GM12892 (cell line): ENCODE results near the gene CARMIL1.
"Not testable (repeated sequence)": the region's sequence is repeated elsewhere in the genome, so short reads cannot be mapped to it uniquely, and the experiment has no call there.

Experiments used
- DNase-seq: peaks from one replicate; pipeline ENCODE4 v3.0.0; 2011; ENCODE audit not compliant: insufficient read length
- FAIRE-seq: peaks from 2 replicates; lab custom pipeline; 2011; peaks lifted over from hg19 to GRCh38; lab: Jason Lieb, UNC
- POLR2A ChIP-seq: IDR thresholded peaks from 2 replicates; pipeline ENCODE4 v1.6.1; 2011; ENCODE audit warnings: low read depth, low read length, control low read depth
- POLR2AphosphoS5 ChIP-seq: IDR thresholded peaks from 2 replicates; pipeline ENCODE4 v1.6.1; 2011; ENCODE audit warnings: low read depth, low read length, control low read depth
- TAF1 ChIP-seq: IDR thresholded peaks from 2 replicates; pipeline ENCODE4 v1.6.1; 2011; ENCODE audit warnings: low read depth, mild to moderate bottlenecking, control low read depth, low read length, borderline replicate concordance

CARMIL1 gene

DNA sequence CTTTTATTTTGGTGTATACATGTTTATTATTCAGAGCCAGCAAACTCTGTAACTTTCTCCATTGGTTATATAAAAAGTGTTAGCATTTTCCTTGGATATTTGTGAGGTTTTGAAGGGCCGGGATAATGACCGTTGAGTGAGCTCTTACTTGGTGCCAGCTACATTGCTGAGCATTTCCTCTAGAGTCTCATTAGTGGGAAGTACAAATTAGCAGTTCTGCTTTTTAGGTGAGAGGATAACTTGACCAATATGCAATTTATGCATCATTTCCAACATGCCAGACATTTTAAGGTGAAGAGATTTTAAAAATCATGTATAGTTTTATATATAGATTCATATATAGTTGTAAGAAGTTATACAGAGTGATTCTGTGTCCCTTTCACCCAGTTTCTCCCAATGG, 84.3 kb downstream of the CARMIL1 start:
- TF ChIP-seq POLR2AphosphoS5, result no peak
- TF ChIP-seq POLR2A, result no peak
- no peak for TF ChIP-seq TAF1
- DNase-seq, result no peak
- no peak for FAIRE-seq

DNA sequence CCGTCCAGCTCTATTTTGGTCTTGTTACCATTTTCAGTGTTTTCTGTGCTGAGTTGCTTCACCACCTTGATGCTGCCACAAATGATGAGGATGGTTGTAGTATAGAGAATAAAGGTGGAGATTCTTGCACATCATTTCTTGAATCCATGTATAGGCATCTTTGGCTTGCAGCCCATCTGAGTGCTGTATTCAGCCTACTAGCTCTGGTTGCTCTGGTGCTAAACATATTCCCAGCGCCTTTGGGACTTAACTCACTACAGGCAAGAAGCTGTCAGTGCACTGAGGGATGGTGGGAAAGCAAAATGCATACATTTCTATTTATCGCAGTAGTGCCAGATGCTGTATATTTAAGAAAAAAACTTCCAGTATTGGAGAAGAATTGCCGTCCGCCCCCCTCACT, 86.0 kb downstream of the CARMIL1 start:
- TF ChIP-seq POLR2A (no peak), POLR2AphosphoS5 (no peak), TAF1 (no peak)
- FAIRE-seq (no peak), DNase-seq (no peak)

DNA sequence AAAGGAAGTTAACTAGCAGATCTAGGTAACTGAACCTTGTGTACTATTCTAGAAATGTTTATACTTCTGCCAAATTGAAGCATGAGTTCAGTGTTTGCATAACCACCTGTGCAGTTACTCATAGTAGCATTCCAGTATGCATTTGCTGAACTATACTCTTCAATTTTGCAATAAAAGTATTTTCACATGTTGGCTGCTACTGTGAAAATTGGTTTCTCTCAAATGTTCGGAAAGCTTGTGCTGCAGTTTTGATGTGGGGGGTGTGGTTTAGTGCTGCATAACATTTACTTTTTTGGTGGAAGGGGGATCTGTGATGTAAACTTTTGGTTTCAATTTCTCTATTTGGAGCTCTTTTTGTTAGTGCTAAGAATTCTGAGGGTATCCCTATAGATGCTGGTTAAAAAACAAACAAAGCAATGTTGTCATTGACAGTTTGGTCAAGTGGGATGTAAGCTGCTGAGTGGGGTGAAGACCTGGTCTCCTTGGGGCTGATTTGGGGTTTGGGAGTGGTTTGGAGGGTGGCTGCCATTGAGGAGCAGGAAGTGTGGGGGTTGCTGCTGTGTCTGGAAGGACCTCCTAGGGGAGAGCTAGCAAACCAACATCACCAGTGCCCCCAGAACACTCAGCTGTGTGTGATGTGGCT, 87.8 kb downstream of the CARMIL1 start:
- DNase-seq, result no peak
- TF ChIP-seq TAF1 (no peak), POLR2A (no peak), POLR2AphosphoS5 (no peak)
- peak; percentile 86 for FAIRE-seq

DNA sequence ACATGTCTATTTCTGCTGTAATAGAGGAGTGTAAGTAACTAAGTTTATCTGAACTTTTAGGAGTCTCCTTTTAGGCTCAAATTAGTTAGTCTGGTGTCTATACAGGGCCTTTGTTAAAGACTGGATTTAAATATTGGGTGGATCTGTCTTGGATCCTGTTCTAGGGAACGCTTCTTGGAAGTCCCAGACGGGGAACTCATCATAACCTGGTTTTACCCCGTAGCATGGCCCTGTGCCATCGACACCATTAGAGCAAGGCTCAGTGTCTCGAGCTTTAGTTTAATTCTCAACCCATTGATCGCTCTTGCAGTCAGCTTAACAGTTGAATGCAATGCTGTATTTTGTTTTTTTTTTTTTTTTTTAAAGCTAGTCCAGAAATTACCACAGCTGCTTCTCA, 89.9 kb downstream of the CARMIL1 start:
- TF ChIP-seq POLR2A (no peak), POLR2AphosphoS5 (no peak), TAF1 (no peak)
- DNase-seq (no peak), FAIRE-seq (no peak)

DNA sequence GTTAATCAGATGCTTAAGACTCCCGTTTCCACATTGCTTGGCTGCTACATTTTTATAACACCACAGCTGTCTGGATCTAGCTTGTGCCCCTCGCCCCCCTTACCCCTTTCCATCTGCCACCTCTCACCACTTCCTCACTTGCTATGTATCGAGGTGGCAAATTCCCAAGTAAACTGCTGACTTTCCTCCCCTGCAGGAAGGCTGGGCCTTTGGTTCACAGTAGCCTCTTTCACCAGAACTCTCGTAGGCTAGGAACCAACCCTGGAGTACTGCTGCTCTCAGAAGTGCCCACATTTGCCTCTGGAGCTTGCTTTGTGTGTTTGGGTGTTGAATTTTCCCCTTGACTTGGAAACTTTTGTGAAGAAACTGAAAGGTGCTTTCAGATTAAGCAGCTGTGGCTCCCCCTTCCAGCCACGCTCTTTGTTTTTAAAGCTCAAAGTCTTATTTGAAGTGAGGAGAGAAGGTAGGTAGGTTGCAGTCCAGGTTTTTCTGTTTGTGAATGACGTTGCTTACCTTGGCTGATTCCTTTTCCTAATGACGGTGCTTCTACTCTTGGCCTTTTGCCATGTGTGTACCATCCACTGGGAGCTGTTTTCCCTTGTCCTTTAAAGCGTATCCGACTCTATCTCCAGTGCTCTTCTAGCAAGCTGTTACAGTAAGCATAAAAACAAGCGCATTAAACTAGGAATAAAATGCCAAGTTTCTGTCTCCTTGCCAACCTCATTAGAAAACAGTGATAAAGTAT, 90.4 kb downstream of the CARMIL1 start:
- no peak for DNase-seq
- TF ChIP-seq POLR2AphosphoS5, result no peak
- no peak for TF ChIP-seq TAF1
- TF ChIP-seq POLR2A, result no peak
- no peak for FAIRE-seq

DNA sequence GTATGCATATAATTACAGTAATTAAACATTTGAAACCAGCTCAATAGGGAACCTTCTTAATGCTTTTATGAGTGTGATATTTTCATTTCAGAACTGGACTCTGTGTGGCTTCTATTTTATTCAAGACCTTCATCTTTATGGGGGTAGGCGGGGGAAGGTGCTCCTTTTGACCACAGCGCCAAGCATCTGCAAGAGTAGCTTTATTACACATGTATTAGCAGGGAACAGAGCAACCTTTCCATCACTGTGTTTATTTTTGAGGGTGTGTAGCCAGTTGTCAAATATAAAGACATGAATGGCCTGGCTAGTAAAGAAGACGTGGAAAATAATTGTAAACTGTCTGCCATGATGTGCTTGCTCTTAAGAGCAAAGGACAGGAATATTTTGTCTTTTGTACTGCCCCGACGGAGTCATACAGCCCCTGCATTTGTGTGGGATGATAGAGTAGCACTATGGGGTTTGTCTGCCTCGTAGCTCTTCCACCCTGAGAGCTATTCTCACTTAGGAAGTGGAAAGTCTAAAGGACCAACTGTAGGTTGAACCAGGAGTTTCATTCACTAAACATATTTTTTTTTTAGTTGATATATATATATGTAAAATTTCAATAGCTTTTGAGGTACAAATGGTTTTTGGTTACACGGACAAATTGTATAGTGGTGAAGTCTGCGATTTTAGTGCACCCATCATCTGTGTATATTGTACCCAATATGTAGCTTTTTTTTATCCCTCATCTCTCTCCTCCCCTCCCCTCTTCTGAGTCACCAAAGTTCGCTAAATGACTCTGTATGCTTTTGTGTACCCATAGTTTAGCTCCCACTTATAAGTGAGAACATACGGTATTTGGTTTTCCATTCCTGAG, 91.2 kb downstream of the CARMIL1 start:
- FAIRE-seq, result no peak
- TF ChIP-seq POLR2AphosphoS5 (no peak), POLR2A (no peak), TAF1 (no peak)
- no peak for DNase-seq

DNA sequence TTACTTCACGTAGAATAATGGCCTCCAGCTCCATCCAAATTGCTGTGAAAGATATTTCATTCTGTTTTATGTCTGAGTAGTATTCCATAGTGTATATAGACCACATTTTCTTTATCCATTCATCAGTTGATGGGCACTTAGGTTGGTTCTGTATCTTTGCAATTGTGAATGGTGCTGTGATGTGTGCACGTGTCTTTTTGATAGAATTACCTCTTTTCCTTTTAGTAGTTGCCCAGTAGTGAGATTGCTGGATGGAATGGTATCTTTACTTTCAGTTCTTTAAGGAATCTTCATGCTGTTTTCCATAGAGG, 91.8 kb downstream of the CARMIL1 start:
- FAIRE-seq (no peak), DNase-seq (no peak)
- TF ChIP-seq TAF1, result no peak
- TF ChIP-seq POLR2AphosphoS5, result no peak
- no peak for TF ChIP-seq POLR2A

DNA sequence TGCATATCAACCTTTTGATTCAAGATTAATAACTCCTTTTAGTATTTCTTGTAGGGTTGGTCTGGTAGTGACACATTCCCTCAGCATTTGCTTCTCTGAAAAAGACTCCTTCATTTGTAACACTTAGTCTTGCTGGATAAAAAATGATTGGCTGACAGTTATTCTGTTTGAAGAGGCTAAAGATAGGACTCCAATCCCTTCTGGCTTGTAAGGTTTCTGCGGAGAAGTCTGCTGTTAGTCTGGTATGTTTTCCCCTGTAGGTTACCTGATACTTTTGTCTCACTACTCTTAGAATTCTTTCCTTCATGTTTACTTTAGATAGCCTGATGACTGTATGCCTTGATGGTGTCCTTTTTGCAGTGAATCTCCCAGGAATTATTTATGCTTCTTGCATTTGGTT, 96.0 kb downstream of the CARMIL1 start:
- FAIRE-seq, result no peak
- no peak for DNase-seq
- TF ChIP-seq POLR2A (no peak), TAF1 (no peak), POLR2AphosphoS5 (no peak)

DNA sequence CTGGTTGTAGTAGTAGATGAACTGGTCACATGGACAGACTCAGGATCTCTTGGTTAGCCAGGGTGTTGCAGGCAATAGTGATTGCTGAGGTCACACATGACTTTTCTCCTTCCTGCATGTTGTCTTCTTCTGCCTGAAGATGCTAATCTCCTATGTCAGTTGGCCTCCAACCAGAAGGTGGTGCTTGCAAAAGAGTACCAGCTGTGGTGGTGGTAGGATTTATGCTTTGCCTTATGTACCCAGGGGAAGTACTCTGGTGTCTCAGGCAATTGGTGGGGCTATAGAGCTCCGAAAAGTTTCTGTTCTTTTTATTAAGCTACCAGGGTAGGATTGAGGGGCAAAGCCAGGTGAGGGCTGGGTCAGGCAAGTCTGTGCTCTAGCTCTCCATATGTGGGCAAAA, 98.5 kb downstream of the CARMIL1 start:
- DNase-seq, result no peak
- FAIRE-seq, result peak; percentile 48
- TF ChIP-seq POLR2AphosphoS5 (no peak), TAF1 (no peak), POLR2A (no peak)

DNA sequence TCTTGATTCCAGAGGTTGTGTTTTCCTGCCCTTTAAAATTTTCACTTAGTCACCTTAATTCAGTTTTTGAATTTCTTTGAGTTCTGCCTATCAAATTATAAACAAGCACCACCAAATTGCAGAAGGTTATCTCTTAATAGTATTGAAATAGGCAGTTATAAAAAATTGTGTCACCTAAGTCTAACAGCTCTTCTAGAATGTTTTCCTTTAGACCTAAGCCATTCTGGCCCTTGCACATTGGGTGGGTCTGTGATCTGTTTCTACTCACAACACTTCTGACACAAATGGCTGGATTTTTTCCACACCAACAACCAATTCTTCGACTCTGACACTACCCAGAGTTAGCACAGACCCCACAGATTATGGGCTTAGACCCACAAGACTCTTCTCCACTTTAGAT, 101.9 kb downstream of the CARMIL1 start:
- DNase-seq, result no peak
- TF ChIP-seq POLR2AphosphoS5 (no peak), POLR2A (no peak), TAF1 (no peak)
- peak; percentile 75 for FAIRE-seq

DNA sequence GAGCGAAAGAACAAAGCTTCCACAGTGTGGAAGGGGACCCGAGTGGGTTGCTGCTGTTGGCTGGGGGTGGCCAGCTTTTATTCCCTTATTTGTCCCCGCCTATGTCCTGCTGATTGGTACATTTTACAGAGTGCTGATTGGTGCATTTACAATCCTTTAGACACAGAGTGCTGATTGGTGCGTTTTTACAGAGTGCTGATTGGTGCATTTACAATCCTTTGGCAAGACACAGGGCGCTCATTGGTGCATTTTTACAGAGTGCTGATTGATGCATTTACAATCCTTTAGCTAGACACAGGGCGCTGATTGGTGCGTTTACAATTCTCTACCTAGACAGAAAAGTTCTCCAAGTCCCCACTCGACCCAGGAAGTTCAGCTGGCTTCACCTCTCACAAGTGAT, 103.3 kb downstream of the CARMIL1 start:
- not testable (repeated sequence) for DNase-seq, FAIRE-seq

DNA sequence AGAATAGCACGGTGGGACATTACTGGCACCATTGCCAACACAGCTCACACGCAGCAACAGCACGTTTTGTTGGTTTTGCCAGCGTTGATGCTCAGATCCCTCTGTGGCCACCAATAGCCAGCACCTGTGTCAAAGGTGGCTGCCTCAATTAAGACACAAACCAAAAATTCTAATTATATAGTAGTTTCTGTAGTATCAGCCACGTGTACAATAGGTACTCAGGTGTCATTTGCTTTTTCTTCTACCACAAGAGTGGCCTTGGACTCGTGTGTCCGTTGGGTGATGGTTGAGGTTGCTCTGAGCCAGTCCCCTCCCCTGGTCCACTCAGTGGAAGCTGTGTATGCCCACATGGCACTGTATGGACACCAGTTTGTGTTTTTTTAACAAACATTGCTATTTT, 105.1 kb downstream of the CARMIL1 start:
- FAIRE-seq, result no peak
- no peak for DNase-seq
- TF ChIP-seq POLR2A (no peak), TAF1 (no peak), POLR2AphosphoS5 (no peak)
